Measurements from ENCODE around the gene SNX25.

SNX25 gene

DNA sequence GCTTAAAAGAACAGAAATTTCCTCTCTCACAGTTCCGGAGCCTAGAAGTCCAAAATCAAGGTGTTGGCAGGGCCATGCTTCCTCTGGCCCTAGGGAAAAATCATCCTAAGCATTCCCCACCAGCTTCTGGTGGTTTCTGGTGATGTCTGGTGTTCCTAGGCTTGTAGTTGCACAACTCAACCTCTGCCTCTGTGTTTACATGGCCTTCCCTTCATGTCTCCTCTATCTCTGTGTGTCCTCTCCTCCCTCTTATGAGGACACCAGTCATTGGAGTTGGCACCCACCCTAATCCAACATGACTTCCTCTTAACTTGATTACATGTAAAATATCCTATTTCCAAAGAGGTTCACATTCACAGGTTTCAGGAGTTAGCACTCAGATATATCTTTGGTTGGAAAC, 170.9 kb downstream of the SNX25 start:
- Mint-ChIP-seq H3K27ac (no peak overlapping the region), H3K27me3 (ENCODE audit: low read depth) (peaks cover 5% of the 10 kb centered on the region), H3K4me1 (peaks cover 12% of the 10 kb centered on the region), H3K9me3 (peaks cover 15% of the 10 kb centered on the region), H3K4me3 (no peak overlapping the region), H3K36me3 (ENCODE audit: low read depth) (peaks cover 50% of the 10 kb centered on the region)
- TF ChIP-seq, protein P1, sequence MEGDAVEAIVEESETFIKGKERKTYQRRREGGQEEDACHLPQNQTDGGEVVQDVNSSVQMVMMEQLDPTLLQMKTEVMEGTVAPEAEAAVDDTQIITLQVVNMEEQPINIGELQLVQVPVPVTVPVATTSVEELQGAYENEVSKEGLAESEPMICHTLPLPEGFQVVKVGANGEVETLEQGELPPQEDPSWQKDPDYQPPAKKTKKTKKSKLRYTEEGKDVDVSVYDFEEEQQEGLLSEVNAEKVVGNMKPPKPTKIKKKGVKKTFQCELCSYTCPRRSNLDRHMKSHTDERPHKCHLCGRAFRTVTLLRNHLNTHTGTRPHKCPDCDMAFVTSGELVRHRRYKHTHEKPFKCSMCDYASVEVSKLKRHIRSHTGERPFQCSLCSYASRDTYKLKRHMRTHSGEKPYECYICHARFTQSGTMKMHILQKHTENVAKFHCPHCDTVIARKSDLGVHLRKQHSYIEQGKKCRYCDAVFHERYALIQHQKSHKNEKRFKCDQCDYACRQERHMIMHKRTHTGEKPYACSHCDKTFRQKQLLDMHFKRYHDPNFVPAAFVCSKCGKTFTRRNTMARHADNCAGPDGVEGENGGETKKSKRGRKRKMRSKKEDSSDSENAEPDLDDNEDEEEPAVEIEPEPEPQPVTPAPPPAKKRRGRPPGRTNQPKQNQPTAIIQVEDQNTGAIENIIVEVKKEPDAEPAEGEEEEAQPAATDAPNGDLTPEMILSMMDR (IDR thresholded peaks at IDR 0.05; ENCODE audit: unreplicated experiment in 3 of 3) = no peak

DNA sequence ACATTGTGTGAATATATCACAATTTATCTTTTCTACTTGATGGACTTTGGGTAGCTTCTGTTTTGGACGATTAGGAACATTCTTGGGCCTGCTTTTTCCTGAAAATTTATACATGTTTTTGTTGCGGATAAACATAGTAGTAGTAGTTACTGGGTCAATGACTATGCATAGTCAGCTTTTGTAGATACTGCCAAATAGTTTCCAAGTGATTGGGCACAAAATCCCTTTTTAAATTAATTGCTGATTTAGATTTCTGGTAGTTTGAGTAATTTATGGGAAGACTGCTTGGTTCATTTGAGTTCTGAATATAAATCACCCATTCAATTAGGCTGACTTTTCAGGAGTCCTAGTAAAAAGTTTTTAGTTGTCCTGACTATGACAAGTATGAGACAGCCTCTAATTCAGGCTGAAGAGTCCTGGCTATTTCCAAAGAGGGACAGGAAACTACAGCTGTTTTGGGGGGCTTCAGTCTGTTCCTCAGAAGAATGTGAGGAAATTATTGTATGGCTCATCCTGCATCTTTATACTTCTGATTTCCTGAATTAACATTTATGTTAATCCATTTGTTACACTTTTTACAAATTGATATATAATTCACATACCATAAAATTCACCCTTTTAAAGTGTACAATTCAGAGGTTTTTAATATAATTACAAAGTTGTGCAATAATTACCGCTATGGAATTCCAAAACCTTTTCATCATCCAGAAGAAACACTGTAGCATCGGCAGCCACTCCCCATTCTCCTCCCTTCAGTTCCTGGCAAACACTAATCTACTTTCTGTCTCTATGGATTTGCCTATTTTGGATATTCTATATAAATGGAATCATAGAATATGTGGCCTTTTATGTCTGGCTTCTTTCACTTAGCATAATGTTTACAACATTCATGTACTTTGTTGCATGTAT, 172.1 kb downstream of the SNX25 start:
- no peak overlapping the region for H3K4me3 Mint-ChIP-seq

DNA sequence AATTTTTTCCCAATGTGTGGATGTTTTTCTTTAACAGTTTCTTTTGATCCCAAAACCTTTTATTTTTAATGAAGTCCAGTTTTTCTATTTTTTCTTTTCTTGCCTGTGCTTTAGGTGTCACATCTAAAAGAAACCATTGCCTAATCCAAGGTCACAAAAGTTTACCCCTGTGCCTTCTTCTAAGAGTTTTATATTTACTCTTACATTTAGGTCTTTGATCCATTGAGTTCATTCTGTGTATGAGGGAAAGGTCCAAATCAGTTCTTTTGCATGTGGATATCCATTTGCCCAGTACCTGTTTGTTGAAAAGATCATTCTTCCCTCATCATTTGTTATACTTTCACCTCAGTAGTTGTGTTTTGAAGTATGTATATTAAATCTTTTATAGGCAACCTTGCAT, 173.4 kb downstream of the SNX25 start:
- H3K9me3 Mint-ChIP-seq = peaks cover 15% of the 10 kb centered on the region
- H3K4me1 Mint-ChIP-seq = peaks cover 13% of the 10 kb centered on the region
- H3K4me3 Mint-ChIP-seq = no peak overlapping the region
- peaks cover 5% of the 10 kb centered on the region for H3K27me3 Mint-ChIP-seq (ENCODE audit: low read depth)
- H3K27ac Mint-ChIP-seq = no peak overlapping the region
- TF ChIP-seq, protein P1 (IDR thresholded peaks at IDR 0.05; ENCODE audit: unreplicated experiment in 3 of 3) = no peak
- peaks cover 42% of the 10 kb centered on the region for H3K36me3 Mint-ChIP-seq (ENCODE audit: low read depth)

More for the DNA sequence above, 172.1 kb downstream of the SNX25 start:
- TF ChIP-seq, protein P1 (IDR thresholded peaks at IDR 0.05; ENCODE audit: unreplicated experiment in 3 of 3) = no peak
- H3K27me3 Mint-ChIP-seq (ENCODE audit: low read depth) = peaks cover 5% of the 10 kb centered on the region
- H3K9me3 Mint-ChIP-seq = peaks cover 15% of the 10 kb centered on the region
- H3K36me3 Mint-ChIP-seq (ENCODE audit: low read depth) = peaks cover 45% of the 10 kb centered on the region
- peaks cover 13% of the 10 kb centered on the region for H3K4me1 Mint-ChIP-seq
- H3K27ac Mint-ChIP-seq = no peak overlapping the region

DNA sequence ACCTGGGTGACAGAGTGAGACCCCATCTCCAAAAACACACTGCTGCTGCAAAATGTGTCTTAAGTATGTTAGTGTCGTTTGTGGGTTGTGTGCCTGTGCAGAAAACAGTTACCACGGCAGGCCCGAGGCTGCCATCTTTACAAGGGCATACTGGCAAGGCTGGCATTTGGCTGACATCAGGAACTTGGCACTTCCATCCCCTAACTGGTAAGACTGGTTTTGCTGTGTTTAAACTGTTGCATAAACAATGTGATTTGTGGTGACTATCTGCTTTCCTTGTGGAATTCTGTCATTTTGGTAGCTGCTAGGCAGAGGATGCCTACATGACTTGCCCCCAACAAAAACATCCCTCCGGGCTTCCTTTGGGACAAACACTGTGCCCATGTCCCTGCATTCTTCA, 174.1 kb downstream of the SNX25 start:
- peaks cover 15% of the 10 kb centered on the region for H3K9me3 Mint-ChIP-seq
- H3K4me3 Mint-ChIP-seq = no peak overlapping the region
- H3K36me3 Mint-ChIP-seq (ENCODE audit: low read depth) = peaks cover 36% of the 10 kb centered on the region
- H3K4me1 Mint-ChIP-seq = peaks cover 13% of the 10 kb centered on the region
- TF ChIP-seq, protein P1 (IDR thresholded peaks at IDR 0.05; ENCODE audit: unreplicated experiment in 3 of 3) = no peak
- peaks cover 5% of the 10 kb centered on the region for H3K27me3 Mint-ChIP-seq (ENCODE audit: low read depth)
- H3K27ac Mint-ChIP-seq = no peak overlapping the region

DNA sequence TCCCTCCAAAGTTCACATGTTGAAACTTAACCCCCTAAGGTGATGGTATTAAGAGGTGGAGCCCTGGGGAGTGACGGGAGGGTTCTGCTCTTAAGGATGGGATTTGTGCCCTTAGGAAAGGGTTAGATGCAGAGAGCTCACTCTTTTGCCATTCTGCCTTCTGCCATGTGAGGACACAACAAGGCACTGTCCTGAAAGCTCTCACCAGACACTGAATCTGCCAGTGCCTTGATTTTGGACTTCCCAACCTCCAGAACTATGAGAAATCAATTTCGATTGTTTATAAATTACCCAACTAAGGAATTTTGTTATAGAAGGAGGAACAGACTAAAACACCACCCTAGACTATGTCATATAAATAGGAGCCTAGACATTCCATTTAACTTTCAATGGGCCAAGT, 174.7 kb downstream of the SNX25 start:
- H3K36me3 Mint-ChIP-seq (ENCODE audit: low read depth) = peaks cover 33% of the 10 kb centered on the region
- H3K4me3 Mint-ChIP-seq = no peak overlapping the region
- H3K9me3 Mint-ChIP-seq = peaks cover 15% of the 10 kb centered on the region
- TF ChIP-seq, protein P1 (IDR thresholded peaks at IDR 0.05; ENCODE audit: unreplicated experiment in 3 of 3) = no peak
- H3K27ac Mint-ChIP-seq = no peak overlapping the region
- H3K27me3 Mint-ChIP-seq (ENCODE audit: low read depth) = peaks cover 5% of the 10 kb centered on the region
- H3K4me1 Mint-ChIP-seq = peaks cover 13% of the 10 kb centered on the region
